ENCODE data around the gene CRACR2A. TPM values are rescaled to one million over a fixed set of nuclear protein-coding genes. Genes with fewer than 3 reads are reported as not detected.

Gene CRACR2A
- total RNA-seq, 4 donors from 2014 or later, result 0.91 to 2.3 (median 1.9) TPM

GRCh38 chr12:3679831-3680230, 73.1 kb downstream of the CRACR2A start:
- 100% methylated on average over 3 of the region's 3 CpGs; no CpG with 5 or more reads in 1 of the 2 donors for WGBS, 2 donors
- no peaks in the 10 kb centered on the region for H3K4me1 ChIP-seq
- no peaks in the 10 kb centered on the region for H3K27me3 ChIP-seq
- DNase-seq, result no peak
- TF ChIP-seq CTCF (IDR thresholded peaks at IDR 0.05) (no peak), POLR2A (IDR thresholded peaks at IDR 0.05) (no peak)
- H3K9me3 ChIP-seq, result no peaks in the 10 kb centered on the region
- intact Hi-C loops (cut with DNase I), result no loop called here
- no peaks in the 10 kb centered on the region for H3K36me3 ChIP-seq
- no peak overlapping the region for H3K4me3 ChIP-seq
- no peak overlapping the region for H3K27ac ChIP-seq

- Histone ChIP-seq H3K9me3 (no peaks in the 10 kb centered on the region), H3K4me3 (no peak overlapping the region), H3K36me3 (no peaks in the 10 kb centered on the region), H3K27ac (no peak overlapping the region), H3K27me3 (no peaks in the 10 kb centered on the region), H3K4me1 (no peaks in the 10 kb centered on the region)
- DNase-seq, result no peak
- TF ChIP-seq CTCF (IDR thresholded peaks at IDR 0.05) (no peak), POLR2A (IDR thresholded peaks at IDR 0.05) (no peak)
- intact Hi-C loops (cut with DNase I), result no loop called here
- WGBS, 2 donors, result 94 to 99% methylated on average over 5 of the region's 5 CpGs
These were observed 75.3 kb downstream of the CRACR2A start for GRCh38 chr12:3677609-3678008.

- Histone ChIP-seq H3K36me3 (peaks cover 0 to 7% (median 0%) of the 10 kb centered on the region in 3 donors), H3K27ac (no peak overlapping the region), H3K27me3 (no peaks in the 10 kb centered on the region), H3K4me1 (no peaks in the 10 kb centered on the region), H3K9me3 (no peaks in the 10 kb centered on the region), H3K4me3 (no peak overlapping the region)
- intact Hi-C loops (cut with DNase I), result no loop called here
- 70 to 90% methylated on average over 3 to 5 of the region's 9 CpGs for WGBS, 2 donors
- DNase-seq, result no peak
- TF ChIP-seq POLR2A (IDR thresholded peaks at IDR 0.05), result no peak
- TF ChIP-seq CTCF (IDR thresholded peaks at IDR 0.05), result no peak
These were observed 78.8 kb downstream of the CRACR2A start for GRCh38 chr12:3673981-3674708.

GRCh38 chr12:3672113-3672509, 80.8 kb downstream of the CRACR2A start:
- no peak for DNase-seq
- no peak overlapping the region for H3K27ac ChIP-seq
- no peak overlapping the region for H3K4me3 ChIP-seq
- no peaks in the 10 kb centered on the region for H3K27me3 ChIP-seq
- H3K36me3 ChIP-seq, result peaks cover 0 to 7% (median 0%) of the 10 kb centered on the region in 3 donors
- TF ChIP-seq CTCF (IDR thresholded peaks at IDR 0.05) (no peak), POLR2A (IDR thresholded peaks at IDR 0.05) (no peak)
- intact Hi-C loops (cut with DNase I), result no loop called here
- H3K4me1 ChIP-seq, result no peaks in the 10 kb centered on the region
- WGBS, 2 donors, result 71 to 76% methylated on average over 2 of the region's 2 CpGs
- no peaks in the 10 kb centered on the region for H3K9me3 ChIP-seq

- DNase-seq, result no peak
- intact Hi-C loops (cut with DNase I), result no loop called here
- no peaks in the 10 kb centered on the region for H3K27me3 ChIP-seq
- peaks cover 0 to 7% (median 0%) of the 10 kb centered on the region in 3 donors for H3K36me3 ChIP-seq
- TF ChIP-seq CTCF (IDR thresholded peaks at IDR 0.05) (no peak), POLR2A (IDR thresholded peaks at IDR 0.05) (no peak)
- H3K9me3 ChIP-seq, result no peaks in the 10 kb centered on the region
- H3K4me3 ChIP-seq, result no peak overlapping the region
- 81 to 94% methylated on average over 4 of the region's 4 CpGs for WGBS, 2 donors
- H3K27ac ChIP-seq, result no peak overlapping the region
- H3K4me1 ChIP-seq, result no peaks in the 10 kb centered on the region
These were observed 81.4 kb downstream of the CRACR2A start for GRCh38 chr12:3671330-3672112.
